Activated CD4-positive, alpha-beta memory T cell treated with anti-CD3 and anti-CD28 coated beads, Interleukin-2, amount 10 ng/mL, durations not matched to agents 7 days and 5 days (primary cell): Measurements from ENCODE around the gene FBXO4. TPM values are rescaled to one million over a fixed set of nuclear protein-coding genes. Genes with fewer than 3 reads are reported as not detected.
"Not testable (repeated sequence)": the region's sequence is repeated elsewhere in the genome, so short reads cannot be mapped to it uniquely, and the experiment has no call there.

ENCODE experiments used
- CTCF ChIA-PET: fragments of 350-600 bp; sonication (Branson Sonifier 250); formaldehyde crosslinking; loops from one replicate; lab custom pipeline; 2021; ENCODE audit warnings: antibody characterized with exemption, inconsistent platforms; lab: Charles Lee
- POLR2A ChIA-PET: fragments of 350-600 bp; sonication (Branson Sonifier 250); formaldehyde crosslinking; loops from one replicate; lab custom pipeline; 2021; ENCODE audit warnings: antibody characterized with exemption; lab: Charles Lee
- DNase-seq: peaks from one replicate; pipeline ENCODE4 v3.0.0-alpha.2; 2020
- H3K27ac Mint-ChIP-seq: one replicate; pipeline ENCODE4 v1.8.0; 2021; ENCODE audit warnings: mild to moderate bottlenecking, mixed read lengths
- H3K27me3 Mint-ChIP-seq: one replicate; pipeline ENCODE4 v1.8.0; 2021; ENCODE audit warnings: mixed read lengths
- H3K36me3 Mint-ChIP-seq: one replicate; pipeline ENCODE4 v1.8.0; 2021; ENCODE audit warnings: low read depth, mixed read lengths
- H3K4me1 Mint-ChIP-seq: one replicate; pipeline ENCODE4 v1.8.0; 2021; ENCODE audit warnings: mixed read lengths
- H3K4me3 Mint-ChIP-seq: one replicate; pipeline ENCODE4 v1.8.0; 2021; ENCODE audit warnings: mild to moderate bottlenecking, mixed read lengths
- H3K9me3 Mint-ChIP-seq: one replicate; pipeline ENCODE4 v1.8.0; 2021; ENCODE audit warnings: mixed read lengths
- total RNA-seq, 2 experiments: library from RNA; stranded (reverse); gene quantifications; one replicate each; pipeline ENCODE4 v1.2.3, GENCODE V29; 2021

FBXO4 gene
- total RNA-seq, 2 experiments from 2014 or later: 13.3 to 13.6 TPM

- Mint-ChIP-seq H3K4me3 (no peak overlapping the region), H3K27ac (no peak overlapping the region), H3K27me3 (no peaks in the 10 kb centered on the region), H3K9me3 (peaks cover 4% of the 10 kb centered on the region), H3K36me3 (peaks cover 32% of the 10 kb centered on the region), H3K4me1 (peaks cover 19% of the 10 kb centered on the region)
- POLR2A ChIA-PET: interaction anchor here (1.3 kb wide), 1 partner anchor 23 kb away, joined by 10 read pairs; the partner anchor contains the start of gene RIMOC1
- no peak for DNase-seq
- CTCF ChIA-PET: interaction anchor here (1.4 kb wide), 1 partner anchor 72 kb away, joined by 3 read pairs; no protein-coding TSS in a partner anchor
Observed at GRCh38 chr5:41927604-41928003, 2.5 kb downstream of the FBXO4 start.

GRCh38 chr5:41929035-41929434, 4.0 kb downstream of the FBXO4 start:
- no peak overlapping the region for H3K27ac Mint-ChIP-seq
- H3K4me1 Mint-ChIP-seq: peaks cover 17% of the 10 kb centered on the region
- ChIA-PET POLR2A (no interaction called here), CTCF (interaction anchor here (0.7 to 1.4 kb wide), 2 partner anchors 10 to 74 kb away, joined by 3 read pairs; no protein-coding TSS in a partner anchor)
- peaks cover 34% of the 10 kb centered on the region for H3K36me3 Mint-ChIP-seq
- H3K4me3 Mint-ChIP-seq: no peak overlapping the region
- no peaks in the 10 kb centered on the region for H3K27me3 Mint-ChIP-seq
- no peak for DNase-seq
- H3K9me3 Mint-ChIP-seq: peaks cover 4% of the 10 kb centered on the region

GRCh38 chr5:41932770-41933169, 7.7 kb downstream of the FBXO4 start:
- no peak for DNase-seq
- no peak overlapping the region for H3K27ac Mint-ChIP-seq
- ChIA-PET CTCF (no interaction called here), POLR2A (no interaction called here)
- peaks cover 4% of the 10 kb centered on the region for H3K9me3 Mint-ChIP-seq
- H3K27me3 Mint-ChIP-seq: no peaks in the 10 kb centered on the region
- peaks cover 39% of the 10 kb centered on the region for H3K36me3 Mint-ChIP-seq
- no peak overlapping the region for H3K4me3 Mint-ChIP-seq
- no peaks in the 10 kb centered on the region for H3K4me1 Mint-ChIP-seq

- CTCF ChIA-PET: no interaction called here
- Mint-ChIP-seq H3K27ac (no peak overlapping the region), H3K4me1 (no peaks in the 10 kb centered on the region), H3K9me3 (peaks cover 4% of the 10 kb centered on the region), H3K27me3 (no peaks in the 10 kb centered on the region), H3K4me3 (no peak overlapping the region), H3K36me3 (peaks cover 34% of the 10 kb centered on the region)
- POLR2A ChIA-PET: no interaction called here
- DNase-seq: no peak
Observed at GRCh38 chr5:41935544-41935943, 10.5 kb downstream of the FBXO4 start.

- Mint-ChIP-seq H3K4me3 (no peak overlapping the region), H3K4me1 (no peaks in the 10 kb centered on the region), H3K27me3 (no peaks in the 10 kb centered on the region), H3K9me3 (no peaks in the 10 kb centered on the region), H3K36me3 (peaks cover 12% of the 10 kb centered on the region), H3K27ac (no peak overlapping the region)
- no peak for DNase-seq
- ChIA-PET CTCF (no interaction called here), POLR2A (no interaction called here)
Observed at GRCh38 chr5:41940641-41941040, 15.6 kb downstream of the FBXO4 start.

- POLR2A ChIA-PET, CTCF ChIA-PET, DNase-seq, H3K27ac Mint-ChIP-seq, H3K9me3 Mint-ChIP-seq, H3K4me3 Mint-ChIP-seq, H3K36me3 Mint-ChIP-seq, H3K27me3 Mint-ChIP-seq, H3K4me1 Mint-ChIP-seq: not testable (repeated sequence)
Observed at GRCh38 chr5:41945332-41945955, 20.4 kb downstream of the FBXO4 start.

GRCh38 chr5:41951224-41951623, 26.1 kb downstream of the FBXO4 start:
- Mint-ChIP-seq H3K4me3 (no peak overlapping the region), H3K9me3 (no peaks in the 10 kb centered on the region), H3K27me3 (peaks cover 11% of the 10 kb centered on the region), H3K27ac (no peak overlapping the region), H3K4me1 (no peaks in the 10 kb centered on the region), H3K36me3 (no peaks in the 10 kb centered on the region)
- ChIA-PET POLR2A (no interaction called here), CTCF (no interaction called here)
- DNase-seq: no peak

- Mint-ChIP-seq H3K4me1 (no peaks in the 10 kb centered on the region), H3K27ac (no peak overlapping the region), H3K36me3 (no peaks in the 10 kb centered on the region), H3K27me3 (peaks cover 11% of the 10 kb centered on the region), H3K4me3 (no peak overlapping the region), H3K9me3 (peaks cover 4% of the 10 kb centered on the region)
- CTCF ChIA-PET: no interaction called here
- no peak for DNase-seq
- POLR2A ChIA-PET: no interaction called here
Observed at GRCh38 chr5:41954286-41954685, 29.2 kb downstream of the FBXO4 start.

- ChIA-PET POLR2A (no interaction called here), CTCF (no interaction called here)
- no peaks in the 10 kb centered on the region for H3K4me1 Mint-ChIP-seq
- no peak for DNase-seq
- H3K9me3 Mint-ChIP-seq: peaks cover 9% of the 10 kb centered on the region
- H3K27ac Mint-ChIP-seq: no peak overlapping the region
- H3K4me3 Mint-ChIP-seq: no peak overlapping the region
- H3K27me3 Mint-ChIP-seq: peaks cover 7% of the 10 kb centered on the region
- no peaks in the 10 kb centered on the region for H3K36me3 Mint-ChIP-seq
Observed at GRCh38 chr5:41955432-41956024, 30.4 kb downstream of the FBXO4 start.

- no peak for DNase-seq
- Mint-ChIP-seq H3K27me3 (peaks cover 7% of the 10 kb centered on the region), H3K9me3 (peaks cover 11% of the 10 kb centered on the region), H3K36me3 (no peaks in the 10 kb centered on the region), H3K27ac (no peak overlapping the region), H3K4me3 (no peak overlapping the region), H3K4me1 (no peaks in the 10 kb centered on the region)
- CTCF ChIA-PET: no interaction called here
- POLR2A ChIA-PET: no interaction called here
Observed at GRCh38 chr5:41956943-41957342, 31.9 kb downstream of the FBXO4 start.

- Mint-ChIP-seq H3K27ac (no peak overlapping the region), H3K9me3 (peaks cover 11% of the 10 kb centered on the region), H3K4me3 (no peak overlapping the region), H3K4me1 (no peaks in the 10 kb centered on the region), H3K27me3 (peaks cover 5% of the 10 kb centered on the region), H3K36me3 (no peaks in the 10 kb centered on the region)
- ChIA-PET POLR2A (no interaction called here), CTCF (no interaction called here)
- no peak for DNase-seq
Observed at GRCh38 chr5:41960481-41960880, 35.4 kb downstream of the FBXO4 start.

- H3K27ac Mint-ChIP-seq: no peak overlapping the region
- peaks cover 4% of the 10 kb centered on the region for H3K27me3 Mint-ChIP-seq
- peaks cover 11% of the 10 kb centered on the region for H3K9me3 Mint-ChIP-seq
- DNase-seq: no peak
- CTCF ChIA-PET: no interaction called here
- POLR2A ChIA-PET: no interaction called here
- no peak overlapping the region for H3K4me3 Mint-ChIP-seq
- H3K36me3 Mint-ChIP-seq: no peaks in the 10 kb centered on the region
- no peaks in the 10 kb centered on the region for H3K4me1 Mint-ChIP-seq
Observed at GRCh38 chr5:41961736-41962135, 36.7 kb downstream of the FBXO4 start.

- CTCF ChIA-PET: no interaction called here
- no peak for DNase-seq
- peaks cover 11% of the 10 kb centered on the region for H3K9me3 Mint-ChIP-seq
- POLR2A ChIA-PET: no interaction called here
- peaks cover 4% of the 10 kb centered on the region for H3K27me3 Mint-ChIP-seq
- H3K4me3 Mint-ChIP-seq: no peak overlapping the region
- H3K36me3 Mint-ChIP-seq: no peaks in the 10 kb centered on the region
- H3K27ac Mint-ChIP-seq: no peak overlapping the region
- no peaks in the 10 kb centered on the region for H3K4me1 Mint-ChIP-seq
Observed at GRCh38 chr5:41962491-41962890, 37.4 kb downstream of the FBXO4 start.
